Fibroblast of the aortic adventitia (primary cell): Measurements from ENCODE around the gene HP. TPM values are rescaled to one million over a fixed set of nuclear protein-coding genes. Genes with fewer than 3 reads are reported as not detected.
"Not testable (repeated sequence)": the region's sequence is repeated elsewhere in the genome, so short reads cannot be mapped to it uniquely, and the experiment has no call there.

Experiments
- DNase-seq: peaks from one replicate; pipeline ENCODE4 v3.0.0-alpha.2; 2010; ENCODE audit warnings: low read depth
- H3K4me3 ChIP-seq: 2 replicates; pipeline ENCODE4 v1.5.1; 2011; ENCODE audit warnings: low read depth, mild to moderate bottlenecking, control low read depth, low read length, moderate library complexity
- CTCF ChIP-seq: IDR thresholded peaks from 2 replicates; pipeline ENCODE4 v1.5.1; 2011; ENCODE audit warnings: mild to moderate bottlenecking, low read length, control low read depth, inconsistent platforms; ENCODE audit not compliant: insufficient read depth
- total RNA-seq: library from RNA; depleted of rRNA; stranded (reverse); fragments of >200 nt; gene quantifications from 2 replicates; pipeline ENCODE4 v1.2.3, GENCODE V29; 2012; ENCODE audit warnings: low replicate concordance

HP gene
- total RNA-seq, 1 donor, result 0.27 TPM

DNA sequence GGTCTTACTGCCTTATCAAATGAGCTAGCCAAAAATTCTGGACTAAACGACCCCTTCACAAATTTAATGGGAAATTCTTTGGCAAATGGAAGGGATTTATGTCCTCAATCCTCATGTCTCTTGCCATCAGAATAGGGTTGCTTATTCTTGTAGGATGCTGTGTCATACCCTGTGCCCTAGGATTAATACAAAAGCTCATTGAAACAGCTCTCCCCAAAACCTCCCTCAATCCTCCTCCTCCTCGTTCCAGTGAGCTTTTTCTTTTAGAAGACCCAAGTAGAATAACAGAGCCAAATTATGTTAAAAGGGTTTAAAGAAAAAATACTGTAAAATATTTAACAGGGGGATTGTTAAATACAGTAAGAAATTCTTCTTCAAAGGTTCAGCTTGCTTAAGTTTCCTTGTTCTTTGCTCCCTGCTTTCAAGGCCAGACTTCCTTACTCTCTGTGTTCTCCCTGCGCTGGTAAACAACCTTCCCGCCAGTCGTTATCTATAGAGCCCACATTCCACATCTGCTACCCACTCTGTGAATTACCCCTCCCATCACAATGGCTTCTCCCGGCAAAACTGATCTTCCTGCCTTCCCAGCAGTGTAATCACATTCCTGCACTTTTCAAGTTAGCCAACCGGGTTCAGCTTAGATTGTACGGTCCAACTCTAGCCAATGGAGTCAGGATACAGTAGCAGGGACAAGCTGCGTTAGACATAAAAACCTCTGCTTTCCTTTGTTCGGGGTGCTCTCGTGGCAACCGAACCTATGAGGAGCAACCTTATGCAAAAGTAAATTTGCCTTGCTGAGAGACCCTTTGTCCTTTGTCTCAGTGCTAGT, 18.4 kb downstream of the HP start:
- no peak overlapping the region for H3K4me3 ChIP-seq
- TF ChIP-seq CTCF, result no peak
- peak; percentile 90 for DNase-seq

DNA sequence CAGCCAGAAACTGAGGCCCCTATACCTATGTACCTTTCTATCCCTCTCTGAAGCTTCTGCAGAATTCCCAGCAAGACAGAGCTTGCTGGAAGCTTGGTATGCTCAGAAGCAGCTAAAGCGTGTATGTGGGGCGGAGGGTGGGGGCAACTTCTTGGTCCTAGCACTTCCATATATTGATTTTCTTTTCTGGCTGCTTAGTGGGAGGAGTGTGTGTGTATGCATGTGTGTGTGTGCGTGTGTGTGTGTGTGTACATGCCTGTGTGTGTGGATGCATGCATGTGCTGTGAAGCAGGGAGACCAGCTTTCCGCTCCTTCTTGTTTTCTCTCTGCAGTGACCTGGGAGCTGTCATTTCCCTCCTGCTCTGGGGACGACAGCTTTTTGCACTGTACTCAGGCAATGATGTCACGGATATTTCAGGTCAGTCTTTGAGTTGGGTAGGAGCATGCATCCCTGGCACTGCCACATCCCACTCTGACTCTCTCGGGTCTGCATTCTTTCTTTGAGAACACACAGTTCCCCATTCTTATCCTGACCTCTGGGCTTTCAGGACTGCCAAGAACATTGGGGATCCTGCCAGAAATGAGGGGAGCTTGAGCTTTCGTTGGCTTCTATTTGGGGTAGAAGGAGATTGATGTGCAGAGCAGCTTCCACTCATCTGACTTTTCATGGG, 19.4 kb downstream of the HP start:
- TF ChIP-seq CTCF, result no peak
- H3K4me3 ChIP-seq, result no peak overlapping the region
- DNase-seq, result peak; percentile 83

DNA sequence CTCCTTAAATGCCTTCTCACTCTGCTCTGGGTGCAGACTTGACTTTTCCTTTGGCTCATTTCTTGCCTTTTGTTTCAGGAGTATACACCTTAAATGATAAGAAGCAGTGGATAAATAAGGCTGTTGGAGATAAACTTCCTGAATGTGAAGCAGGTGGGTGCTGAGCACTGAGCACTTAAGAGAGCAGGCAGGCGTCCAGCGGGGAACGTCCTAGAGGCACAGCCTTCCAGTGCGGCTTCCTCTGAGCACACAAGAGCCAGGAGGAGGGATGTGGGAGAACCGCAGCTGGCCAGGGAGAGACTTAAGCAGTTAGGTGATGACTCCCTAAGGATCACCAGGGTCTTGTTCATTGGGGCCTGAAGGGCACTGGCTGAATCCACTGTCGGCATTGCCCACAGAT, 20.8 kb downstream of the HP start:
- not testable (repeated sequence) for H3K4me3 ChIP-seq, DNase-seq

GRCh38 chr16:72076991-72077706, 22.8 kb downstream of the HP start:
- DNase-seq, H3K4me3 ChIP-seq: not testable (repeated sequence)

DNA sequence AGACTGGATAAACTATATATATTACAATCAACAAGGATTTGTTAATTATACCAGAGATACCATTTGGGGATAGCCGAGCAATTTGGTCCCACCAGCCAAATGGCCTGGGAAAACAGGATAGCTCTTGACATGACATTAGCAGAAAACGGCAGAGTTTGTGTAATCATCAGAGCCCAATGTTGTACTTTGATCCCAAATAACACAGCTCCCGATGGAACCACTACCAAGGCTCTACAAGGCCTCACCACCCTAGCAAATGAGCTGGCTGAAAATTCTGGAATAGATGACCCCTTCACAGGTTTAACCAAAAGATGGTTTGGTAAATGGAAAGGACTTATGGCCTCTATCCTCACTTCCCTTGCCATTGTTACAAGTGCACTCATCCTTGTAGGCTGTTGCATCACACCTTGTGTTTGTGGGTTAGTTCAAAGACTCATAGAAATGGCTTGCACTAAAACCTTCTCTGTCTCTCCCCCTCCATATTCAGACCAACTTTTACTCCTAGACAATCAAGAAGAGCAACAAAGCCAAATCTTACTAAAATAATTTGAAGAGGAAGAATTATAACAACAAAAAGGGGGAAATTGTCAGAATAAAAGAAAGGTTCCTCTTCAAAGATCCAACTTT, 29.6 kb downstream of the HP start:
- no peak overlapping the region for H3K4me3 ChIP-seq
- DNase-seq, result peak; percentile 27
- no peak for TF ChIP-seq CTCF

- no peak for DNase-seq
- H3K4me3 ChIP-seq, result no peak overlapping the region
- TF ChIP-seq CTCF, result no peak
Observed at GRCh38 chr16:72084445-72084844, 30.1 kb downstream of the HP start.

GRCh38 chr16:72085002-72085401, 30.7 kb downstream of the HP start:
- peak; percentile 16 for DNase-seq
- TF ChIP-seq CTCF, result no peak
- H3K4me3 ChIP-seq, result no peak overlapping the region
